PC-3 (cell line): ENCODE data around the gene TXNDC11.

Experiments
- EZH2 ChIP-seq: fragments of 300-600 bp; sonication (generic); IDR thresholded peaks from one replicate; pipeline ENCODE4 v1.6.1; 2017; ENCODE audit warnings: antibody characterized with exemption, mild to moderate bottlenecking, low read length; ENCODE audit not compliant: unreplicated experiment
- TF ChIP-seq, protein P1 (sequence below): fragments of 300-600 bp; sonication (generic); conservative IDR thresholded peaks from 2 replicates; pipeline ENCODE4 v1.5.1; 2017; ENCODE audit warnings: antibody characterized with exemption, low read depth, mild to moderate bottlenecking, low read length

DNA sequence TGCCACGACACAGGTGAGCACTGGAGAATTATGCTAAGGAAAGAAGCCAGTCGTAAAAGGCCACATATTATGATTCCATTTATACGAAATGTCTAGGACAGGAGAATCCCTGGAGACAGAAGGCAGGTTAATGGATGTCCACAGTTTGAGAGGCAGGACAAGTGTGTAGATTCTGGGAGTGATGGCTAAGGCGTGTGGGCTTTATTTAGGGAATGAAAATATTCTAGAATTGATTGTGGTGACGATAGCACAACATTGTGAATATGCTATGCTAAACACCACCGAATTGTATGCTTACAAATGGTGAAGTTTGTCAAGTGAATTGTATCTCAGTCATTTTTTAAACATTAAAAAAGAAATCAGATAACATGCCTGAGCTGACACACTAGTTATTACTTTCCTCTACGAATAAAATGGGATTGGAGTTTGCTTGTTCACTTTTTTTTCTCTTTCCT lies 5.3 kb upstream of the TXNDC11 start:
- TF ChIP-seq, protein P1, sequence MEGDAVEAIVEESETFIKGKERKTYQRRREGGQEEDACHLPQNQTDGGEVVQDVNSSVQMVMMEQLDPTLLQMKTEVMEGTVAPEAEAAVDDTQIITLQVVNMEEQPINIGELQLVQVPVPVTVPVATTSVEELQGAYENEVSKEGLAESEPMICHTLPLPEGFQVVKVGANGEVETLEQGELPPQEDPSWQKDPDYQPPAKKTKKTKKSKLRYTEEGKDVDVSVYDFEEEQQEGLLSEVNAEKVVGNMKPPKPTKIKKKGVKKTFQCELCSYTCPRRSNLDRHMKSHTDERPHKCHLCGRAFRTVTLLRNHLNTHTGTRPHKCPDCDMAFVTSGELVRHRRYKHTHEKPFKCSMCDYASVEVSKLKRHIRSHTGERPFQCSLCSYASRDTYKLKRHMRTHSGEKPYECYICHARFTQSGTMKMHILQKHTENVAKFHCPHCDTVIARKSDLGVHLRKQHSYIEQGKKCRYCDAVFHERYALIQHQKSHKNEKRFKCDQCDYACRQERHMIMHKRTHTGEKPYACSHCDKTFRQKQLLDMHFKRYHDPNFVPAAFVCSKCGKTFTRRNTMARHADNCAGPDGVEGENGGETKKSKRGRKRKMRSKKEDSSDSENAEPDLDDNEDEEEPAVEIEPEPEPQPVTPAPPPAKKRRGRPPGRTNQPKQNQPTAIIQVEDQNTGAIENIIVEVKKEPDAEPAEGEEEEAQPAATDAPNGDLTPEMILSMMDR, result no peak
- TF ChIP-seq EZH2, result no peak
